ENCODE measurements around the gene CMTM4. TPM values are rescaled to one million over a fixed set of nuclear protein-coding genes. Genes with fewer than 3 reads are reported as not detected.

Gene CMTM4
- total RNA-seq, 1 experiment from 2014 or later: 77.8 TPM

GRCh38 chr16:66692341-66692740 is 4.2 kb downstream of the CMTM4 start:
- Histone ChIP-seq H3K9me3 (ENCODE audit: control insufficient read depth in 1 of 2, insufficient read depth in 1 of 2, low read depth in 1 of 2, low read length in 2 of 2) (no peaks in the 10 kb centered on the region), H3K4me3 (replicated peaks in 1 of 2; ENCODE audit: low read depth in 1 of 2, low read length in 2 of 2) (no peak overlapping the region), H2AFZ (ENCODE audit: low read depth, low read length, poor library complexity, severe bottlenecking) (no peak overlapping the region), H4K20me1 (ENCODE audit: insufficient read depth) (no peaks in the 10 kb centered on the region; the same call in 1 of the 2 replicates), H3K27me3 (ENCODE audit: insufficient read depth, low read length) (no peaks in the 10 kb centered on the region), H3K79me2 (ENCODE audit: insufficient read depth, low read length) (peaks cover 74% of the 10 kb centered on the region), H3K4me2 (ENCODE audit: low read length) (no peak overlapping the region), H3K9ac (ENCODE audit: low read length) (no peak overlapping the region), H3K27ac (ENCODE audit: low read depth, low read length) (no peak overlapping the region), H3K9me2 (ENCODE audit: insufficient read depth) (no peaks in the 10 kb centered on the region), H3K4me1 (ENCODE audit: control insufficient read depth in 1 of 2, insufficient read depth in 2 of 2, low read length in 2 of 2) (peaks cover 4 to 18% of the 10 kb centered on the region in 2 experiments; a peak in 3 of 4 replicates), H3K36me3 (ENCODE audit: control insufficient read depth in 1 of 2, insufficient read depth in 2 of 2, low read length in 2 of 2) (no peaks in the 10 kb centered on the region)
- BruUV-seq (replicated peaks): no TSS peak
- POLR2A ChIA-PET: no interaction called here
- no peak for ATAC-seq
- TF ChIP-seq FOSL1 (IDR thresholded peaks at IDR 0.05; ENCODE audit: low read depth) (no peak), EZH2phosphoT487 (IDR thresholded peaks at IDR 0.05; ENCODE audit: borderline replicate concordance) (no peak), JUND (IDR thresholded peaks at IDR 0.05) (no peak), ZNF274 (IDR thresholded peaks at IDR 0.05; ENCODE audit: low read depth, low read length) (no peak), CTCF (IDR thresholded peaks at IDR 0.05 in 2 of 3, conservative IDR thresholded peaks at IDR 0.05 in 1 of 3; ENCODE audit: borderline replicate concordance in 1 of 3, insufficient read depth in 1 of 3, low read depth in 2 of 3, low read length in 2 of 3) (no peak)
- CTCF ChIA-PET: no interaction called here
- DNase-seq (ENCODE audit: low read depth, low spot score): no peak
- intact Hi-C loops (cut with micrococcal nuclease): no loop called here
- RAD21 ChIA-PET (ENCODE audit: low non-redundant PET in 1 of 2, low total read pairs in 2 of 2, uncharacterized antibody in 2 of 2, unreplicated experiment in 2 of 2): no interaction called here

DNA sequence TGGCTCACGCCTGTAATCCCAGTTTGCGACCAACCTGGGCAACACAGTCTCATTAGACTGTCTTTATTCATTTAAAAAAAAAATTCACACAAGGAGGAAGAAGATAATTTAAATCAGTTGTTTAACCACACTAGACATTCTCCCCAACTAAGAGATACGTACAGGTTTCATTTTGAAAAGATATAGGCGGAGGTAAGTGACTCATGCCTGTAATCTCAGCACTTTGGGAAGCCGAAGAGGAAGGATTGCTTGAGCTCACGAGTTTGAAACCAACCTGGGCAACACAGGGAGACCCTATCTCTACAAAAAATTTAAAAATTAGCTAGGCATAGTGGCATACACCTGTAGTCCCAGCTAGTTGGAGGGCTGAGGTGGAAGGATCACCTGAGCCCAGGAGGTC is 5.3 kb downstream of the CMTM4 start:
- H4K20me1 ChIP-seq (ENCODE audit: insufficient read depth): no peaks in the 10 kb centered on the region; the same call in 1 of the 2 replicates
- no peaks in the 10 kb centered on the region for H3K27me3 ChIP-seq (ENCODE audit: insufficient read depth, low read length)
- H3K79me2 ChIP-seq (ENCODE audit: insufficient read depth, low read length): peaks cover 84% of the 10 kb centered on the region
- H3K36me3 ChIP-seq (ENCODE audit: control insufficient read depth in 1 of 2, insufficient read depth in 2 of 2, low read length in 2 of 2): no peaks in the 10 kb centered on the region
- BruUV-seq (replicated peaks): no TSS peak
- CTCF ChIA-PET: no interaction called here
- H2AFZ ChIP-seq (ENCODE audit: low read depth, low read length, poor library complexity, severe bottlenecking): no peak overlapping the region
- RAD21 ChIA-PET (ENCODE audit: low non-redundant PET in 1 of 2, low total read pairs in 2 of 2, uncharacterized antibody in 2 of 2, unreplicated experiment in 2 of 2): no interaction called here
- H3K9me2 ChIP-seq (ENCODE audit: insufficient read depth): no peaks in the 10 kb centered on the region
- no peak overlapping the region for H3K4me3 ChIP-seq (replicated peaks in 1 of 2; ENCODE audit: low read depth in 1 of 2, low read length in 2 of 2)
- DNase-seq (ENCODE audit: low read depth, low spot score) (no peak), ATAC-seq (no peak)
- intact Hi-C loops (cut with micrococcal nuclease): no loop called here
- H3K9ac ChIP-seq (ENCODE audit: low read length): no peak overlapping the region
- peaks cover 3 to 12% of the 10 kb centered on the region in 2 experiments; a peak in 3 of 4 replicates for H3K4me1 ChIP-seq (ENCODE audit: control insufficient read depth in 1 of 2, insufficient read depth in 2 of 2, low read length in 2 of 2)
- no peak overlapping the region for H3K4me2 ChIP-seq (ENCODE audit: low read length)
- H3K27ac ChIP-seq (ENCODE audit: low read depth, low read length): no peak overlapping the region
- no peaks in the 10 kb centered on the region for H3K9me3 ChIP-seq (ENCODE audit: control insufficient read depth in 1 of 2, insufficient read depth in 1 of 2, low read depth in 1 of 2, low read length in 2 of 2)
- POLR2A ChIA-PET: no interaction called here
- TF ChIP-seq POLR2AphosphoS5 (IDR thresholded peaks at IDR 0.05; ENCODE audit: low read depth, low read length) (no peak), SP1 (IDR thresholded peaks at IDR 0.05; ENCODE audit: low read depth) (no peak), EGR1 (IDR thresholded peaks at IDR 0.05; ENCODE audit: low read depth) (no peak), CBX3 (IDR thresholded peaks at IDR 0.05; ENCODE audit: low read depth) (no peak), FOSL1 (IDR thresholded peaks at IDR 0.05; ENCODE audit: low read depth) (no peak), YY1 (IDR thresholded peaks at IDR 0.05; ENCODE audit: extremely low read depth, insufficient replicate concordance, low read depth, low read length) (no peak)
- TF ChIP-seq, protein P1, sequence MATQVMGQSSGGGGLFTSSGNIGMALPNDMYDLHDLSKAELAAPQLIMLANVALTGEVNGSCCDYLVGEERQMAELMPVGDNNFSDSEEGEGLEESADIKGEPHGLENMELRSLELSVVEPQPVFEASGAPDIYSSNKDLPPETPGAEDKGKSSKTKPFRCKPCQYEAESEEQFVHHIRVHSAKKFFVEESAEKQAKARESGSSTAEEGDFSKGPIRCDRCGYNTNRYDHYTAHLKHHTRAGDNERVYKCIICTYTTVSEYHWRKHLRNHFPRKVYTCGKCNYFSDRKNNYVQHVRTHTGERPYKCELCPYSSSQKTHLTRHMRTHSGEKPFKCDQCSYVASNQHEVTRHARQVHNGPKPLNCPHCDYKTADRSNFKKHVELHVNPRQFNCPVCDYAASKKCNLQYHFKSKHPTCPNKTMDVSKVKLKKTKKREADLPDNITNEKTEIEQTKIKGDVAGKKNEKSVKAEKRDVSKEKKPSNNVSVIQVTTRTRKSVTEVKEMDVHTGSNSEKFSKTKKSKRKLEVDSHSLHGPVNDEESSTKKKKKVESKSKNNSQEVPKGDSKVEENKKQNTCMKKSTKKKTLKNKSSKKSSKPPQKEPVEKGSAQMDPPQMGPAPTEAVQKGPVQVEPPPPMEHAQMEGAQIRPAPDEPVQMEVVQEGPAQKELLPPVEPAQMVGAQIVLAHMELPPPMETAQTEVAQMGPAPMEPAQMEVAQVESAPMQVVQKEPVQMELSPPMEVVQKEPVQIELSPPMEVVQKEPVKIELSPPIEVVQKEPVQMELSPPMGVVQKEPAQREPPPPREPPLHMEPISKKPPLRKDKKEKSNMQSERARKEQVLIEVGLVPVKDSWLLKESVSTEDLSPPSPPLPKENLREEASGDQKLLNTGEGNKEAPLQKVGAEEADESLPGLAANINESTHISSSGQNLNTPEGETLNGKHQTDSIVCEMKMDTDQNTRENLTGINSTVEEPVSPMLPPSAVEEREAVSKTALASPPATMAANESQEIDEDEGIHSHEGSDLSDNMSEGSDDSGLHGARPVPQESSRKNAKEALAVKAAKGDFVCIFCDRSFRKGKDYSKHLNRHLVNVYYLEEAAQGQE (IDR thresholded peaks at IDR 0.05; ENCODE audit: low read depth): no peak
- TF ChIP-seq, protein P2, sequence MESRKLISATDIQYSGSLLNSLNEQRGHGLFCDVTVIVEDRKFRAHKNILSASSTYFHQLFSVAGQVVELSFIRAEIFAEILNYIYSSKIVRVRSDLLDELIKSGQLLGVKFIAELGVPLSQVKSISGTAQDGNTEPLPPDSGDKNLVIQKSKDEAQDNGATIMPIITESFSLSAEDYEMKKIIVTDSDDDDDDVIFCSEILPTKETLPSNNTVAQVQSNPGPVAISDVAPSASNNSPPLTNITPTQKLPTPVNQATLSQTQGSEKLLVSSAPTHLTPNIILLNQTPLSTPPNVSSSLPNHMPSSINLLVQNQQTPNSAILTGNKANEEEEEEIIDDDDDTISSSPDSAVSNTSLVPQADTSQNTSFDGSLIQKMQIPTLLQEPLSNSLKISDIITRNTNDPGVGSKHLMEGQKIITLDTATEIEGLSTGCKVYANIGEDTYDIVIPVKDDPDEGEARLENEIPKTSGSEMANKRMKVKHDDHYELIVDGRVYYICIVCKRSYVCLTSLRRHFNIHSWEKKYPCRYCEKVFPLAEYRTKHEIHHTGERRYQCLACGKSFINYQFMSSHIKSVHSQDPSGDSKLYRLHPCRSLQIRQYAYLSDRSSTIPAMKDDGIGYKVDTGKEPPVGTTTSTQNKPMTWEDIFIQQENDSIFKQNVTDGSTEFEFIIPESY (IDR thresholded peaks at IDR 0.05; ENCODE audit: extremely low read depth, insufficient replicate concordance, low read length): no peak

Measured in HCT116 (cell line).